Erythroblast (primary cell): ENCODE data around the gene SHROOM4.

ENCODE experiments used
- GATA1 ChIP-seq: IDR thresholded peaks from 2 replicates; pipeline ENCODE4 v1.6.1; 2011; ENCODE audit warnings: low read depth, mild to moderate bottlenecking, control low read depth, low read length, moderate library complexity
- POLR2A ChIP-seq: IDR thresholded peaks from 2 replicates; pipeline ENCODE4 v1.6.1; 2011; ENCODE audit warnings: mild to moderate bottlenecking, low read length

- TF ChIP-seq POLR2A (no peak), GATA1 (no peak)
These were observed 77.3 kb downstream of the SHROOM4 start for GRCh38 chrX:50736656-50737055.
